Stimulated activated CD4-positive, alpha-beta T cell treated with anti-CD3 and anti-CD28 coated beads, Interleukin-15, amount 100 ng/mL, for 1 hour (primary cell): Measurements from ENCODE around the gene ARV1.

ENCODE experiments used
- DNase-seq, 2 donors: peaks; one replicate each; pipeline ENCODE4 v3.0.0-alpha.2; 2020; ENCODE audit warnings: low read depth in 1 of 2, low spot score in 1 of 2

ARV1 gene

DNA sequence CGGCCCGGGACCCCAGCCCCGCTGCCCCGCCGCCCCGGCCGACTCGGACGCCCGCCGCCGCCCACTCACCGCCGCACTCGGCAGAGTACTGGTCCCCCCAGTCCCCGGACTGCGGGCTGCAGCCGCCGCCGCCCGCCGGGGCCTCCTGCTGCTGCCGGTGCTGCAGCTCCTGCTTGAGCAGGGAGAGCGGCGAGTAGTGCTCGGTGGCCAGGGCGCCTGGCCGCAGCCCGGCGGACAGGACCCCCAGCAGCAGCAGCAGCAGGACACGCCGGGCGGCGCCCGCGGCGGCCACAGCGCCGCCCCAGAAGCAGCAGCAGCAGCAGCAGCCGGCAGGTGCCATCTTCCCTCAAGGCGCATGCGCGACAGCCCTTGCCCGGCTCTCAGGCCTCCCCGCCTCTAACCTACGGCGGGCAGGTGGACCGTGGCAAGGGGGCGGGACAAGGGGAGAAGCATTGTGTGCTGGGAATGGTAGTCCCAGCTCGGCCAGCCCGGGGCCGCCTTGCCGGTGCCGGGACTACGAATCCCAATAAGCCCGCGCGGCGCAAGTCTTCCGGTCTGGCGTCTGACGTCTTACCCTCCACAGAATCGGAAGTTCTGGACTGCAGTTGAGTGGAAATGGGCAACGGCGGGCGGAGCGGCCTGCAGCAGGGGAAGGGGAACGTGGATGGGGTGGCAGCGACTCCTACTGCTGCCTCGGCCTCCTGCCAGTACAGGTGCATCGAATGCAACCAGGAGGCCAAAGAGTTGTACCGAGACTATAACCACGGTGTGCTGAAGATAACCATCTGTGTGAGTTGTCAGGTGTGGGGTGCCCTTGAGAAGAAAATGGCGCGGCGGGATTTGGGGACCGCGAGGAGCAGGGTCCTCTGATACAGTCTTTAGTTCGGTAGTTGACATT, at the start of gene ARV1, which contains the start of gene TTC13:
TSS of gene ARV1 (plus strand) at position 604 of the 898 bp plus-strand sequence. CDS start at position 616, 12 bp downstream.
TSS of gene TTC13 (minus strand) at position 371 of the 898 bp plus-strand sequence. CDS start at position 340, 31 bp downstream.
- DNase-seq, result peak; percentile 94 to 95

DNA sequence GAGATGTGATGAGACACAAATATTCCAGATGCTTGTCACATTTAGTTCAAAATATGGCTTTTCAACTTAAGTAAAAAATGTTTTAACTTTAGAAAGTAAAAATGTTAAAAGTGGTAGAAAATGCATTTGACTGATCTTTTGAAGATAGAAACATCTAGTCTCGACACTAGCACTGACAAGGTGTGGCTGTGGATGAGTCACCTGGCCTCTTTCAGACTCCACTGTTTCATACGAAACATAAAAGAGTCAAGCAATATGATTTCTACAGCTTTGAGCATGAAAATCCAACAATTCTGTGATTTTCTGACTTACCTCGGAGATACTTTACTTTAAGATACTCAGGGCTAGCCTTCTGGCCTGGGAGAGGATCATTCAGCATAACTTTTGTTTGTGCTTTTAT, 47.9 kb upstream of the ARV1 start:
- DNase-seq, result no peak

DNA sequence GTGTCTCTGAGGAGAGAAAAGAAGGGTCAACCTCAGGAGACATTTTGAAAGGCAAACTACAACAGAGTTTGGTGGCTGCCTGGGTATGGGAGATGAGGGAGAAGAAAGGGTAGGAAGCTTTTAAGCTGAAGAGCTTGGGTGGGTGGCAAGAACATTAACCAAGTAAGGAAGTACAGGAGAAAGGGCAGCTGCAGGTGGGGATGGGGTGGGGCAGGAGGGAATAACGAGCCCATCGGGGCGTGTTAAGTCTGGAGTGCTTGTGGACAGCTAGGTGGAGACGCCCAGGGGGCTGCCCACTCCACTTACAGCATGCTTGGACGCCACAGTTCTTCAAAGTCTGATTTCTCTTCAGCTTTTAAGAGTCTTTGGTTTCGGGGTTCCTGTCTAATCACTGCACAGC, 43.0 kb upstream of the ARV1 start:
- no peak for DNase-seq

DNA sequence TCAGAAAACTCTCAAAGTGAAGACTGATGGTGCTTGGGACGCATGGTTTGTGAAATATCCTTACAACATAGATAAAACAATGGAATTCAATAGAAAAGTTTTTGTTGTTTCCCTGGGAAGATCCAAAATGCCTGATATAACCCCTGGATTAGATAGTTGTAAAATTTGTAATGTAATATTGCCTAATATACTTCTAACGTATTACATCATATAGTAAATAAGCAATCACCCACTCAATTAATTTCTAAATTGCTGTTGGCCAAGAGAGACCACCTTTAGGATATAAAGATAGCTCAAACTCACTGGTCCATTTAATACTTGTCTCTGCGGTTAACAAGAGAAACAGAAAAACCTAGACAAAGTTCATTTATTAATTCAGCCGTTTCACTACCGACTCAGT, 42.4 kb upstream of the ARV1 start:
- DNase-seq, result no peak

DNA sequence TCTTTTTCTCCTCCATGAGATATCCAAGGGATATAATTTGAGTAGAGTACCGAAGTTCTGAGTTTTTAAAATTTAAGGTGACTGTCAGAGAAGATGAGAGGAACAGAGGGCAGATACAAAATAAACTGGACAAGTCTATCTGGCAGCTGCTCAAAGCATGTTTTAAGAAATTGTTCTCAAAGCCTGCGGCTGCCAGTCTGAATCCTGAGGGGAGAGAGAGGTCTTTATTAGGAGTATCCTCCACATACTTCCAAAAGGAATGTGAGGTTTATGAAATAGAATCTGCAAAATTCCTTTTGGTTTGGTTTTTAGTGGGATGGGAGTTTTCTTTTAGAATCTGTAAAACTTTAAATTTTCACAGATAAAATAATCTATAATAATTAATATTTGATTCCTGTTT, 41.5 kb upstream of the ARV1 start:
- DNase-seq, result no peak

DNA sequence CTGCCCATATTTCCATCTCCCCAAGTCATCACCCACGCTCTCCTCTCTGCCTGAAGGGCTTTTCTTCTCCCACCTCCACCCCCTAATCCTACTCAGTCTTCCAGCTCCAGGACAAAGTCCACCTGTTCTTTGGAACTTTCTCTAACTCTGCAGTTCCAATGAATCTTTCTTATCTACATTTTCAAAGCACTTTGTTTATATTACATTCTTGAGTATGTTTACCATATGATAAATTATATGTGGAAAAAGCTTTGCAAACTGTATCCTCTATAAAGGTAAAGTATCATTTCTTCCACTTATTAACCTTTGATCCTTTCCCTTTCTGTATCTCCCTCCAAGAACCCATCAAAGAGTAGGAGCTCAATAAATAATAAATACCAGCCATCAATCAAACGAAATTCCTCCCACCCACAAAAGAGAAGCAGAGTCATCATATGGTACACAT, 39.9 kb upstream of the ARV1 start:
- no peak for DNase-seq

DNA sequence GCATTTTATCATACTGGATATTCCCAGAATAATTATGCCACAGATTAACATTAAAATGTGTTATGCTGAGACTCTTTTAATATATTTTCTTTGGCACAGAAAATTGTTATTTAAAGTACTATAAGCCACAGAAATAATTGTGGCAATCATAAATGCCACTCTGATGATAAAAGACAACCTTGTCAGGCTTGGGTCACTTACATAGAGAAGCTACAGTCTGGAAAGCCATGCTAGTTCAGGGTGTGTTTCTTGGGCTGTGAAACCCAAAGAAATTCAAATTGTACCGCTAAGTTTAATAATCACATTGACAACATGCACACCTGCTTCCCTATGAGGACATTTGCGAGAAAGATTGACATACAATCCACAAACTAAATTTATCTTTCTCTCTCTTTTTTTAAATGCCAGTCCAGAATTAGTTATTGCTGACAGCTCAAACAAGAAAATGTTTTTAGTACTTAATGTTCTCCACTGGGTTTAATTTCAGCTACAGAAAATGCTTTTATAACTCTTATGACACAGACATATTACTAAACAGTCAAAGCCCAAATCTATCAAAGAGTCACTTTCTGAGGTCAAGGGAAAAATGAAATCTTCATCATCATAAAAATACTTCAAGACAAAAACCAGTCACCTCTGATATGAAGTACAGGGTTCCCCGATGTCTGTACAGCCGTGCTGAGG, 38.9 kb upstream of the ARV1 start:
- DNase-seq, result no peak

DNA sequence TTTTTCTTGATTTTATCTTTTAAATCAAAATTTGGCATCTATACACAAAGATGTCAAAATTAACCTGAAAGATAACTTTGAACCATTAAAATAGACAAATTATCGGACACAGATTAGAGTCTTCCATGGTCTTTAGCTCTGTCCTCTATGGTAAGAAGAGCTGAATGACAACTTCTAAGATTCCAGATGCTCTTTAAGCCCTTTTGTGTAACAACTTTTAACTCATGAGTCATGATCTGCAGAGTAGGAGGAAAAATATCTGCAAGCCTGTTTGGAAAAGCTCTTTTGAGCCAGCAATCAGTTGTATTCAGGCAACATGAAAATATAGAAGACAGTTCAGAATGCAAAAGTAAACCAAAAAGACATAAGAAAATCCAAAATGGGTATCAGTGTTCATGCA, 38.0 kb upstream of the ARV1 start:
- DNase-seq, result no peak

DNA sequence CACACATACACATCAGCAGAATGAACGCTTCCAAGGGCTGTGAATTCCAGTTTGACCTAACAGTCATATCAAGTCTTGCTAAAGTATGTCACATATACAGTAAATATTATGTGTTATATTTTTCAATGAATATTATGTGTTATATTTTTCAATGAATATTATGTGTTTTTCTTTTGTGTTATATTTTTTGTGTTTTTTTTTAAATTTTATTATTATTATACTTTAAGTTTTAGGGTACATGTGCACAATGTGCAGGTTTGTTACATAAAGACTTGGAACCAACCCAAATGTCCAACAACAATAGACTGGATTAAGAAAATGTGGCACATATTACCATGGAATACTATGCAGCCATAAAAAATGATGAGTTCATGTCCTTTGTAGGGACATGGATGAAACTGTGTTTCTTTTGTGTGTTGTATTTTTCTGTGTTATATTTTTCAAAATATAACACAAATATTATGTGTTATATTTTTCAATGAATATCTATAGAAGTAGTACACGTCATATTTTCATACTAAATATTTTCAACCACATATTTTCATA, 35.8 kb upstream of the ARV1 start:
- DNase-seq, result no peak

DNA sequence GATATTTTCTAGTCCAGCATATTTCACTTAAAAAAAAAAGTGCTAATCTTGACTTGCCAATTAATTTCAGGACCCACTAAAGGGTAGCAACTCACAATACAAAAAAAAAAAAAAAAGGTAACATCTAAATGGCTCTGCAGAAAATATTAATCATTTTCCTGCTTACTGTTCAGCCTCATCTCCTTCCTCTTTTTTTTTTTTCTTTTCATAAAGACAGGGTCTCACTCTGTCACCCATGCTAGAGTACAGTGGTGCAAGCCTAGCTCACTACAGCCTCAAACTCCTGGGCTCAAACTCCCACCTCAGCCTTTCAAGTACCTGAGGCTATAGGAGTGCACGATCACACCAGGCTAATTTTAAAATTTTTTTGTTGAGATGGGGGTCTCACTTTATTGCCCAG, 30.6 kb upstream of the ARV1 start:
- DNase-seq, result no peak

DNA sequence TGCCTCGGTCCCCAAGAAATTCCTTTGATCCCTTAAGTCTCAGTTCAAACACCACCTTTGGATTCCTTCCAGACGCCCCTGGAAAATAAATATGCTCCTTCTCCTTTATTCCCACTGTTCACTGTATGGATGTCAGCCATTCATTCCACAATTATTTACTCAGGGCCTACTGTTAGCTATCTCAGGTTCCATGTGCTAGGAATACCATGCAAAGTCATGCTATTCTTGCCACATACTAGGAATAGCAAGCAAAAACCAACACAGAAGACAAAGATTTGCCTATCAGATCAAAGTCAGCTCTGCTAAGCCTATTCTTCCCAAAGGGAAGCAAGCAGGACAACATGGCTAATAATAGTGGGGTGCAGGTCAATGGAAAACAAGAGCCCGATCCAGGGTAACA, 30.0 kb upstream of the ARV1 start:
- DNase-seq, result no peak

DNA sequence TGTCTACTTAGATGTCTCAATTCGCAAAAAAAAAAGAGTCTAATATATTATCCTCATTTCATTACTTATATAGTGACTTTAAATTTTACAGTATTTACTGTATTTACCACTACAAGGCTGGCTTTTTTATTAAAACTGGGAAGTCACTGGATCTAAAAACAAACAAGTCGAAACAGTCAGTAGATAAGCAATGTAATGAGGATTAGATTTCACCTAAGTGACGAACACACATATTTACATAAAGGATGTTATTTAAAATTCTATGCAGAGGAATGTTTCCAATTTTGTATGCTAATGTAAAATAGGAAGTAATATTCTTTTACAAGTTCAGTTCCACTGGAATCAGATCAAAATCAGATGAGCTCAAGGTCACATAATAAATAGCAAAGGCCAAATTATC, 28.5 kb upstream of the ARV1 start:
- no peak for DNase-seq

DNA sequence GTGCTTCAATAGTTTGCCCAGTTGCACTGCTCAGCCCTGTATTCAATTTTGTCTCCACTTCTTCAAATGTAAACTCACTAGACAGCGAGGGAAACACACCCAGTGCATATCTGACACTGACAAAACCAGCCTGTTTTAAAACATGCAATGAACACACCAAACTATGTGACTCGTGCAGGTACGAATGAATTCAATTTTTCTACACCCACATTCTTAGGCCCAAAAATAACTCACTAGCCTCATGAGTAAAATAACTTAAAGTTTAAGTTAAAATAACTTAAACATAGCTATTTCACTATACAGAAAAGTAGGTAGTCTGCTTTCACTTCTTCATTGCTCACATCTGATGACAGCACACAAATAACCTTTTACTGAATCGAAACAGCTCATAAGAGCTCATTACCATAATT, 21.3 kb upstream of the ARV1 start:
- DNase-seq, result no peak

DNA sequence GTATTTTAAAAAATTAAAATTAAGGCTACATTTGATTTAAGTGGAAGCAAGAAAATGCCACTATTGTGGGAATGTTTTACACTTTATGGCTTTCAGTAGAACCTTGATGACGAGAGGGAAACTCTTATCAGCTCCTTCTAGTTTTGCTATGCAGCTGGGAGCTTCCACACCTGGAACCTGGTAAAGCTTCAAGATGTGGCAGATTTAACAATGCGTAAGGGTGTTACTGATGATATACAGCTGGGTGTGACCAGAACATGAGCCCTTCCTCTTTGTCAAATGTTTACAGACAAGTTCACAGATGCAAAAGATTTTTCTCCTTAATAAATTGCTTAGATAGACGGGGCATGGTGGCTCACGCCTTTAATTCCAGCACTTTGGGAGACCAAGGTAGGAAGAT, 20.5 kb upstream of the ARV1 start:
- no peak for DNase-seq

DNA sequence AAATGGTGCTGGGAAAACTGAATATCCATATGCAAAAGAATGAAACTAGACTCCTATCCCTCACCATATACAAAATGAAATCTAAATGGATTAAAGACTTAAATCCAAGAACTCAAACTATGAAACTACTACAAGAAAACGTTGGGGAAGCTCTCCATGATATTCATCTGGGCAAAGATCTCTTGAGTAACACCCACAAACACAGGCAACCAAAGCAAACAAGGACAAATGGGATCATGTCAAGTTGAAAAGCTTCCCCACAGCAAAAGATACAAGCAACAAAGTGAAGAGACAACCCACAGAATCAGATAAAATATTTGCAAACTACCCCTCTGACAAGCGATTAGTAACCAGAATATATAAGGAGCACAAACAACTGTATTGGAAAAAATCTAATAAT, 14.0 kb upstream of the ARV1 start:
- no peak for DNase-seq

DNA sequence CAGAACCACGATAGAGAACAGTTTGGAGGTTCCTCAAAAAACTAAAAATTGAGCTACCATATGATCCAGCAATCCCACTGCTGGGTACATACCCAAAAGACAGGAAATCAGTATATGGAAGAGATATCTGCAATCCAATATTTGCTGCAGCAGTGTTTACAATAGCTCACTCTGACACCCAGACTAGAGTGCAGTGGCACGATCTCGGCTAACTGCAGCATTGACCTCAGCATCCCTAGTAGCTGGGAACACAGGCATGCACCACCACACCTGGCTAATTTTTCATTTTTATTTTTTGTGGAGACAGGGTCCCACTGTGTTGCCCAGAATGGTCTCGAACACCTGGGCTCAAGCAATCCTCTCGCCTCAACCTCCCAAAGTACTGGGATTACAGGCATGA, 13.4 kb upstream of the ARV1 start:
- no peak for DNase-seq

DNA sequence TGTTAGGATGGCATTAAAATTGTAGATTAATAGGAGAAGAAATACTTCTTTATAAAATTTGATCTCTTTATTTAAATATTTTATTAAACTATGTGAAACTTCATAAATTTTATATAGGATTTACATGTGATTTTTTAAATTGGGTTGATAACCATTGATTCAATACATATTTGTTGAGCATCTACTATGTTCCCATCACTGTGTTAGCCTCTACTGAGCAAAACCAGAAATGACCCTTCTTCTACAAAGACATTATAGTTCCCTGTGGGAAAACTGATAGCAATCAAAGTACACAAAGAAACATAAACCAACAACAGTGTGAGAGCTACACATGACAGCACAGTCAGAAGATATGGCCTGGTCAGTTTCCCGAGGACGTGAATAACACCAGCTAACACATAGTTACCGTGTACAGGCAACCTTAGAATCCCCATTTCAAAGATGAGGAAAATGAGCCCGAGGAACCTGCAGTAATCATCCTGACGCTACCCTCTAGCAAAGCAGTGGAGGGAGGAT, 12.5 kb upstream of the ARV1 start:
- DNase-seq, result no peak

DNA sequence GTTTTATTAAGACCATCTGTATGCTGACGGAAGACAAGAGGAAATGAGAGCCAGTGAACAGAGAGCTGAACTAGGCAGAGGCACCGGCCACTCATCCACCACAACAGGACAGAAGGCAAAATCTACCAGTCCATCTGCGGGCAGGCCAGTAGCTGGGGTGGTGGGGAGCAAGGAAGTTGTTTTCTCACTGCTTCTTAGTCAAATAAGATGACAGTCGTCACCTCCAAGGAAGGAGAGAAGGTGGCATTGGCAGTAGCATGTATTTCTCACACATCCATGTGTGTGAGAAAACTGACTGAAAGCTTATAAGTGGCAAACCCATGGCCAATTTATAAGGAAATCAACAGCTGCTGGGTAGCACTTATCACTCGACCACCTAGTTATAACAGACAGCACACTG, 8.5 kb upstream of the ARV1 start:
- DNase-seq, result no peak

DNA sequence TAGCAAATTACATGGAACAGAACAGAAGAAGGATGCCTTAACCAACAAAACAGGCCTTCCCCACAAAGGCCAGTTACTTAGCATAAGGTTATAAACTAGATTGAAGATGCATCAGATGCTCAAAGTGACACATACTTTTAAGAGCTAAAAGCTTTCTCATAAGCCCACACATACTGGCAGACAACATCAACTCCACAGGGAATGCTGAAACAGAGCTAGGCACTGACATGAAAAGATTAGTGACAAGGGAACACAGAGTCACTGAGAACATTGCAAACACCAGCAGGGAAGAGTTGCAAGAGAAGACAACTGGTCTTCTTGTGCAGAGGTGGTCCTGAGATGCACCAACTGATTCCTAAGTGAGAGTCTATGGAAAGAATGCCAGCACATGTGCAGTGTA, 7.1 kb upstream of the ARV1 start:
- DNase-seq, result no peak

DNA sequence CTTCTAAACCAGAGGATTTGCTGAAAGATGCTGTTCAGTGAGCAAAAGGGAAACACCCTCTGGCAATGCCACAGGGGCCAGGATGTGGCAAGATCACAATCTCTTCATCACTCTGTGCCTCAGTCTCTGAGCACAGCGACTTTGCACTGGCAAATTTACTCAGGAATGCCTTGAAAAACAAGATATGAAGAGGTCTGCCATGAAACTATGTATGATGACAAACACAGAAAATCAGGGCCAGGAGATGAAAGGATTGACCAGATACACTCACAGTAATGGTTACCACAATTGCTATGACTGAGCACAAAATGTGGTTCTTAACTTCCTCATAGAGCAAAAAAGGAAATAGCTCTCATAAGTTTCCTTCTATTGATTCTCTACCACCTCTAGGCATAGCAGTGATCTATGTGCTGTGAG, 6.0 kb upstream of the ARV1 start:
- DNase-seq, result peak in 1 of 2 donors; percentile 21

DNA sequence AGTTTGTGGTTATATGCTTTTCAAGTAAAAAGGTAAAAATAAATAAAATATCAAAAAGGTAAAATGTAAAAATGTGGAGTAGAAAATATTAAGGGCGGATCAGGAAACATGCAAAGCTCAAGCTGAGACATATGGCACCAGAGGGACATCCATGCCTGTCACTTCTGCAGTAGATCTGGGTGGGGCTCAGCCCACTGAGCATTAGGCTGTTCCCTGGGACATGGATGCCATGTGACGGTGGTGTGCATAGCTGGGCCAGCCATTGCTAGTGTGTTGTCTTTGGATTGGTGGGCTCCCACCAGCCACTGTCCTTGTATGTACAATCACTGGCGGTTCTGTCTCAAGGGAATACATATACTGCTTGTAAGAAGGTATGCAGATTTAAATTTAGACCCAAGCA, 3.3 kb upstream of the ARV1 start:
- no peak for DNase-seq

DNA sequence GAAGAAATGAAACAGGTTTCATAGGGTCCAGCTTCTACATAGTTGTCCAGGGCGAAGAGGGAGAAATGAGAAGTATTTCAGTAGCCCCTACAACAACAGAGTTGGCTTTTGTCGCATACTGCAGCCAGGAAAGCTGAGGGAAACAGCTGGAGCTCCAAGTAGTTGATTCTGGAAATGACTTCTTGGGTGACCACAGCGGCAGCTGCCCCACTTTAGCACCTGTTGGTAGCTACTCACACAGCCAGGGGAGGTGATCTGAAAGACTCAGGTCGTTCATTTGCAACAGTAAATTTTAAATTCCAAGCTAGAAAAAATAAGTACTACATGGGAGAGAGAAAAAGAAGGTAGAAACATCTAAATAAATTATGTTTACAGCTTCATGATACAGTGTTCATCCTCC, 2.5 kb upstream of the ARV1 start:
- no peak for DNase-seq
